ENCODE measurements around the gene DNM2.

GRCh38 chr19:10835089-10835753 is 117.3 kb downstream of the DNM2 start:
- TF ChIP-seq CTCF (IDR thresholded peaks at IDR 0.05) (no peak), EP300 (IDR thresholded peaks at IDR 0.05) (no peak)
